Retinal pigment epithelial cell (primary cell): Measurements from ENCODE around the gene PXK.

ENCODE experiments used
- DNase-seq: peaks from one replicate; pipeline ENCODE4 v3.0.0-alpha.2; 2010; ENCODE audit warnings: low read depth
- H3K4me3 ChIP-seq: 2 replicates; pipeline ENCODE4 v1.5.1; 2011; ENCODE audit warnings: mild to moderate bottlenecking, low read length, control low read depth, moderate library complexity
- CTCF ChIP-seq: conservative IDR thresholded peaks from 2 replicates; pipeline ENCODE4 v1.5.1; 2011; ENCODE audit warnings: low read depth, low read length, control low read depth, inconsistent platforms

Gene PXK

GRCh38 chr3:58323529-58324390, 8.9 kb upstream of the PXK start:
- DNase-seq: no peak
- no peak for TF ChIP-seq CTCF
- H3K4me3 ChIP-seq: no peak overlapping the region

- no peak for TF ChIP-seq CTCF
- no peak overlapping the region for H3K4me3 ChIP-seq
- no peak for DNase-seq
These were observed 8.0 kb upstream of the PXK start for GRCh38 chr3:58324391-58325390.

- DNase-seq: no peak
- no peak for TF ChIP-seq CTCF
- no peak overlapping the region for H3K4me3 ChIP-seq
These were observed 7.1 kb upstream of the PXK start for GRCh38 chr3:58325525-58325992.

- no peak for DNase-seq
- no peak overlapping the region for H3K4me3 ChIP-seq
- no peak for TF ChIP-seq CTCF
These were observed 6.3 kb upstream of the PXK start for GRCh38 chr3:58326267-58326900.

GRCh38 chr3:58329150-58329921, 3.4 kb upstream of the PXK start:
- TF ChIP-seq CTCF: no peak
- H3K4me3 ChIP-seq: no peak overlapping the region
- DNase-seq: no peak

- no peak overlapping the region for H3K4me3 ChIP-seq
- no peak for DNase-seq
- no peak for TF ChIP-seq CTCF
These were observed 2.7 kb upstream of the PXK start for GRCh38 chr3:58329922-58330413.
